GM10248 (cell line): ENCODE measurements around the gene MOB3B.

Experiments used
- CTCF ChIA-PET: fragments of 300-600 bp; sonication (Branson Sonifier 250); formaldehyde crosslinking; extraction: SDS; loops from one replicate; lab custom pipeline; 2021; ENCODE audit warnings: antibody characterized with exemption; lab: Yijun Ruan, JAX
- POLR2A ChIA-PET: fragments of 350-650 bp; sonication (Branson Sonifier 250); formaldehyde crosslinking; extraction: SDS; loops from one replicate; lab custom pipeline; 2020; ENCODE audit warnings: antibody characterized with exemption; lab: Yijun Ruan, JAX
- DNase-seq: peaks from one replicate; pipeline ENCODE4 v3.0.0; 2012; ENCODE audit errors: extremely low spot score
- CTCF ChIP-seq: IDR thresholded peaks from 2 replicates; pipeline ENCODE4 v1.5.1; 2012; ENCODE audit warnings: mild to moderate bottlenecking, low read depth; ENCODE audit errors: extremely low read depth, missing control alignments, control extremely low read depth

MOB3B gene

GRCh38 chr9:27353474-27354229 lies 176.0 kb downstream of the MOB3B start:
- TF ChIP-seq CTCF = no peak
- POLR2A ChIA-PET = interaction anchor here (1.0 kb wide), 1 partner anchor 14 kb away, joined by 3 read pairs; no protein-coding TSS in a partner anchor
- DNase-seq = peak; percentile 31
- CTCF ChIA-PET = interaction anchor here (0.7 to 2.3 kb wide), 6 partner anchors 10 to 177 kb away, joined by 3 to 6 read pairs (median 4); no protein-coding TSS in a partner anchor

GRCh38 chr9:27353166-27353473 lies 176.5 kb downstream of the MOB3B start:
- ChIA-PET CTCF (interaction anchor here (1.0 to 2.3 kb wide), 4 partner anchors 11 to 61 kb away, joined by 3 to 6 read pairs (median 4); no protein-coding TSS in a partner anchor), POLR2A (interaction anchor here (1.0 kb wide), 1 partner anchor 14 kb away, joined by 3 read pairs; no protein-coding TSS in a partner anchor)
- TF ChIP-seq CTCF = no peak
- DNase-seq = no peak

GRCh38 chr9:27352457-27353165 lies 177.0 kb downstream of the MOB3B start:
- no peak for TF ChIP-seq CTCF
- DNase-seq = no peak
- CTCF ChIA-PET = interaction anchor here (1.2 to 2.3 kb wide), 2 partner anchors 11 to 22 kb away, joined by 3 to 6 read pairs; no protein-coding TSS in a partner anchor
- POLR2A ChIA-PET = interaction anchor here (1.0 kb wide), 1 partner anchor 15 kb away, joined by 3 read pairs; no protein-coding TSS in a partner anchor

- no peak for DNase-seq
- no peak for TF ChIP-seq CTCF
- POLR2A ChIA-PET = no interaction called here
- CTCF ChIA-PET = no interaction called here
Measured at GRCh38 chr9:27351438-27351837, 178.2 kb downstream of the MOB3B start.

GRCh38 chr9:27350382-27350976 lies 179.1 kb downstream of the MOB3B start:
- CTCF ChIA-PET = interaction anchor here (1.1 kb wide), 1 partner anchor 180 kb away, joined by 3 read pairs; no protein-coding TSS in a partner anchor
- TF ChIP-seq CTCF = no peak
- POLR2A ChIA-PET = no interaction called here
- DNase-seq = no peak

GRCh38 chr9:27349698-27350080 lies 179.9 kb downstream of the MOB3B start:
- POLR2A ChIA-PET = no interaction called here
- TF ChIP-seq CTCF = no peak
- CTCF ChIA-PET = interaction anchor here (0.9 to 1.3 kb wide), 3 partner anchors 16 to 181 kb away, joined by 3 to 4 read pairs (median 3); no protein-coding TSS in a partner anchor
- DNase-seq = no peak
